SK-N-SH (cell line): Measurements from ENCODE around the gene IQSEC2. TPM values are rescaled to one million over a fixed set of nuclear protein-coding genes. Genes with fewer than 3 reads are reported as not detected.

Experiments used
- CTCF ChIA-PET: fragments of 300-600, 350-600 bp; formaldehyde crosslinking; extraction: SDS; loops from one replicate; lab custom pipeline; 2021; lab: Yijun Ruan, JAX
- POLR2A ChIA-PET: fragments of 350-600 bp; sonication (Branson Sonifier 250); formaldehyde crosslinking; extraction: SDS; loops from one replicate; lab custom pipeline; 2020; ENCODE audit warnings: antibody characterized with exemption, inconsistent platforms; lab: Yijun Ruan, JAX
- DNase-seq: peaks from one replicate; pipeline ENCODE4 v3.0.0; 2012
- H2AFZ ChIP-seq: fragments of 200-600 bp; sonication (generic); 2 replicates; pipeline ENCODE4 v1.8.1; 2016; ENCODE audit warnings: antibody characterized with exemption, mild to moderate bottlenecking, low read depth
- H3F3A ChIP-seq: fragments of 200-600 bp; sonication (generic); replicated peaks from 2 replicates; pipeline ENCODE3; 2016; ENCODE audit warnings: antibody characterized with exemption, mild to moderate bottlenecking; ENCODE audit not compliant: insufficient read depth
- H3K27ac ChIP-seq, 2 experiments: fragments of 200-500 bp in 1 of 2; fragments of 200-600 bp in 1 of 2; sonication (Bioruptor generic) in 1 of 2; sonication (generic), shearing (Covaris generic) in 1 of 2; 2 replicates each; pipeline versions ENCODE4 v1.5.1 to v1.6.1; 2014 to 2016; ENCODE audit warnings: low read depth in 2 of 2, inconsistent platforms in 1 of 2, low read length in 1 of 2, mild to moderate bottlenecking in 1 of 2, mixed read lengths in 1 of 2
- H3K27me3 ChIP-seq: fragments of 200-600 bp; sonication (generic), shearing (Covaris generic); 2 replicates; pipeline ENCODE4 v1.6.1; 2016; ENCODE audit warnings: mixed run types; ENCODE audit not compliant: insufficient read depth
- H3K36me3 ChIP-seq, 2 experiments: fragments of 200-500 bp in 1 of 2; fragments of 200-600 bp in 1 of 2; sonication (Bioruptor generic) in 1 of 2; sonication (generic) in 1 of 2; replicated peaks in 1 of 2; 2 replicates each; pipeline versions ENCODE3 to v1.5.1; 2014 to 2016; ENCODE audit warnings: low read length in 1 of 2, mild to moderate bottlenecking in 1 of 2; ENCODE audit not compliant: insufficient read depth in 2 of 2, control insufficient read depth in 1 of 2
- H3K4me1 ChIP-seq, 2 experiments: fragments of 200-500 bp in 1 of 2; fragments of 200-600 bp in 1 of 2; sonication (Bioruptor generic) in 1 of 2; sonication (generic), shearing (Covaris generic) in 1 of 2; 2 replicates each; pipeline versions ENCODE4 v1.5.1 to v1.6.1; 2014 to 2016; ENCODE audit warnings: low read depth in 1 of 2, low read length in 1 of 2, mixed run types in 1 of 2; ENCODE audit not compliant: insufficient read depth in 2 of 2, control insufficient read depth in 1 of 2
- H3K4me2 ChIP-seq: fragments of 200-600 bp; sonication (generic), shearing (Covaris generic); 2 replicates; pipeline ENCODE4 v1.6.1; 2017; ENCODE audit warnings: mixed run types
- H3K4me3 ChIP-seq, 2 experiments: fragments of 200-500 bp in 1 of 2; fragments of 200-600 bp in 1 of 2; sonication (Bioruptor generic) in 1 of 2; sonication (generic), shearing (Covaris generic) in 1 of 2; 2 replicates each; pipeline versions ENCODE4 v1.5.1 to v1.8.1; 2014 to 2016; ENCODE audit warnings: low read depth in 2 of 2, inconsistent platforms in 1 of 2, low read length in 1 of 2, mild to moderate bottlenecking in 1 of 2, mixed read lengths in 1 of 2, moderate library complexity in 1 of 2
- H3K79me2 ChIP-seq: fragments of 200-600 bp; sonication (generic); 2 replicates; pipeline ENCODE4 v1.8.1; 2017; ENCODE audit warnings: mild to moderate bottlenecking; ENCODE audit not compliant: insufficient read depth
- H3K9ac ChIP-seq: fragments of 200-600 bp; sonication (generic); 2 replicates; pipeline ENCODE4 v1.6.1; 2017; ENCODE audit warnings: mixed run types
- H3K9me2 ChIP-seq: fragments of 200-600 bp; sonication (generic); 2 replicates; pipeline ENCODE4 v1.6.1; 2017; ENCODE audit warnings: mixed run types
- H3K9me3 ChIP-seq: fragments of 200-600 bp; sonication (generic); 2 replicates; pipeline ENCODE4 v1.6.1; 2017; ENCODE audit warnings: mixed run types, mild to moderate bottlenecking, moderate library complexity
- H4K20me1 ChIP-seq: fragments of 200-600 bp; sonication (generic); 2 replicates; pipeline ENCODE4 v1.6.1; 2017; ENCODE audit warnings: mild to moderate bottlenecking, mixed run types; ENCODE audit not compliant: insufficient read depth
- EP300 ChIP-seq, 2 experiments: IDR thresholded peaks; 2 replicates each; pipeline versions ENCODE4 v1.4.0 to v1.6.1; 2012; ENCODE audit warnings: borderline replicate concordance in 1 of 2, low read depth in 1 of 2, low read length in 1 of 2
- EZH2phosphoT487 ChIP-seq: fragments of 200-600 bp; sonication (generic); IDR thresholded peaks from 2 replicates; pipeline ENCODE4 v1.6.1; 2017; ENCODE audit warnings: low read depth, mixed run types, mild to moderate bottlenecking, antibody characterized with exemption, moderate library complexity, borderline replicate concordance
- FOXJ3 ChIP-seq: sonication (generic); formaldehyde crosslinking; IDR thresholded peaks from 2 replicates; pipeline ENCODE4 v1.5.1; 2020; ENCODE audit warnings: mild to moderate bottlenecking, missing genetic modification reagents
- NRF1 ChIP-seq: IDR thresholded peaks from 2 replicates; pipeline ENCODE4 v1.6.1; 2012; ENCODE audit warnings: low read depth, mild to moderate bottlenecking, low read length
- RAD21 ChIP-seq: IDR thresholded peaks from 2 replicates; pipeline ENCODE4 v1.6.1; 2012; ENCODE audit warnings: mild to moderate bottlenecking, low read length
- TCF12 ChIP-seq: IDR thresholded peaks from 2 replicates; pipeline ENCODE4 v1.4.0; 2012
- TEAD4 ChIP-seq: IDR thresholded peaks from 2 replicates; pipeline ENCODE4 v1.4.0; 2012; ENCODE audit warnings: mild to moderate bottlenecking, borderline replicate concordance; ENCODE audit not compliant: insufficient read depth
- WGBS: methylation state at CpG from one replicate; pipeline ENCODE4 v1.1.6; 2017; ENCODE audit warnings: low lambda C conversion rate; 5-methylcytosine and 5-hydroxymethylcytosine counted together
- polyA plus RNA-seq, 3 experiments: library from polyadenylated mRNA; depleted of rRNA; stranded (reverse); fragments of >200 nt; gene quantifications; 2 replicates each; pipeline ENCODE4 v1.2.3, GENCODE V29; 2012
- TF ChIP-seq, protein P1 (sequence below): IDR thresholded peaks from 2 replicates; pipeline ENCODE4; 2012
- TF ChIP-seq, protein P2 (sequence below): IDR thresholded peaks from 2 replicates; pipeline ENCODE4 v1.4.0; 2012; ENCODE audit warnings: low read depth, borderline replicate concordance

The IQSEC2 gene
- polyA plus RNA-seq, 1 of the 3 experiments (the other 2 are of a cell fraction), result 24.7 TPM

DNA sequence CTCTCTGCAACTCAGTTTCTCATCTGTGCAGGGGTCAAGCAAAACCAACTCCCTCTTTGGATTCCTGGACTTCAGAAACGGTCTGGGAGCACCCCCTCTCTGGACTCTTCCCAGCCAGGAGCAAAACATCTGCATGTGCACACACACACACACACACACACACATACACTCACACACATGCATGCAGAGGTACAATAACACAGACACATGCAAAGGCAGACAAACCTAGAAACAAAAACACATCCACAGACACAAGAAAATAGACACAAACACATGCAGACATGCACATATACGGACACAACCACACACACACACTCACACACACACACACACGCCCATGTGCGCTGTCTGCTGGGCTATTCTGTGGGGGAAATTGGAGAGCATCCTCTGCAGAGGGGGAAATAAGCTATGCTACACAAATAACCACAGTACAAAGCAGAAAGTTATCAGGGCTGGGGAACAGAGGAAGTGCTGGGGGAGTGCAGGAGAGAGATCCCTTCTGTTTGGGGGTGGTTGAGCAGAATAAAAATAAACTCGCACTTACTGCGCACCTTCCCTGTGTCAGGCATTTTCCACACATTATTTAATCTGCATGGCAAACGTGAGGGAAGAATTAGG is 19.9 kb downstream of the IQSEC2 start:
- CTCF ChIA-PET, result interaction anchor here (0.6 to 2.2 kb wide), 3 partner anchors 23 to 1905 kb away, joined by 3 to 6 read pairs (median 3); no protein-coding TSS in a partner anchor
- WGBS, result 44% methylated on average over 7 of the region's 7 CpGs

DNA sequence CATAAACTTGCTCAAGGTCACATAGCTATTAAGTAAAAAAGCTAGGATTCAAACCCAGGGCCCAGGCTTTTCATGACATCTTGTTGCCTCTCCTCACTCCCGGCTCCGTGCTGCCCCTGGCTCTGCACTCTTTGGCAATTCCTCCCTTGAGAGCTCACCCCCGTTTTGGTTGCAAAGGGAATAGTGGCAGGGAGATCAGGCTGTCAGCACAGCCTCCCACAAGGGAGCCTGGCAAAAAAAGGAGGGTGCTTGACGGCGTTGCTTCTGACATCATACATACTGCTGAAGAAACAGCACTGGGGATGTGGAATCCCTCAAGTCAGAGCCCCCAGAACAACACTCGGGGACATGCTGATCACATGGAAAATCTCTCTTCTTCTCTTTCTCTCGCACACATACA is 20.5 kb downstream of the IQSEC2 start:
- Histone ChIP-seq H3K9ac (no peak overlapping the region), H3K27ac (no peak overlapping the region), H3K9me2 (no peaks in the 10 kb centered on the region), H3K27me3 (no peaks in the 10 kb centered on the region; the same call in 1 of the 2 replicates), H3K79me2 (no peaks in the 10 kb centered on the region), H4K20me1 (no peaks in the 10 kb centered on the region), H3F3A (no peaks in the 10 kb centered on the region), H3K9me3 (no peaks in the 10 kb centered on the region), H3K36me3 (peaks cover 0 to 2% of the 10 kb centered on the region in 2 experiments), H3K4me1 (peaks cover 8 to 12% of the 10 kb centered on the region in 2 experiments; a peak in 3 of 4 replicates), H3K4me2 (no peak overlapping the region), H3K4me3 (no peak overlapping the region), H2AFZ (no peak overlapping the region)
- ChIA-PET POLR2A (no interaction called here), CTCF (interaction anchor here (0.6 kb wide), 1 partner anchor 1906 kb away, joined by 3 read pairs; no protein-coding TSS in a partner anchor)
- 62% methylated on average over 6 of the region's 7 CpGs for WGBS
- TF ChIP-seq NRF1 (no peak), EP300 (IDR thresholded peaks at IDR 0.05; ENCODE audit: borderline replicate concordance in 1 of 2, low read depth in 1 of 2, low read length in 1 of 2) (no peak)
- DNase-seq, result no peak

More for the DNA sequence above, 19.9 kb downstream of the IQSEC2 start:
- no peak for DNase-seq
- Histone ChIP-seq H3K36me3 (peaks cover 0 to 2% of the 10 kb centered on the region in 2 experiments), H4K20me1 (no peaks in the 10 kb centered on the region)
- TF ChIP-seq, protein P1, sequence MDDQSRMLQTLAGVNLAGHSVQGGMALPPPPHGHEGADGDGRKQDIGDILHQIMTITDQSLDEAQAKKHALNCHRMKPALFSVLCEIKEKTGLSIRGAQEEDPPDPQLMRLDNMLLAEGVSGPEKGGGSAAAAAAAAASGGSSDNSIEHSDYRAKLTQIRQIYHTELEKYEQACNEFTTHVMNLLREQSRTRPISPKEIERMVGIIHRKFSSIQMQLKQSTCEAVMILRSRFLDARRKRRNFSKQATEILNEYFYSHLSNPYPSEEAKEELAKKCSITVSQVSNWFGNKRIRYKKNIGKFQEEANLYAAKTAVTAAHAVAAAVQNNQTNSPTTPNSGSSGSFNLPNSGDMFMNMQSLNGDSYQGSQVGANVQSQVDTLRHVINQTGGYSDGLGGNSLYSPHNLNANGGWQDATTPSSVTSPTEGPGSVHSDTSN, result no peak
- TF ChIP-seq, protein P2, sequence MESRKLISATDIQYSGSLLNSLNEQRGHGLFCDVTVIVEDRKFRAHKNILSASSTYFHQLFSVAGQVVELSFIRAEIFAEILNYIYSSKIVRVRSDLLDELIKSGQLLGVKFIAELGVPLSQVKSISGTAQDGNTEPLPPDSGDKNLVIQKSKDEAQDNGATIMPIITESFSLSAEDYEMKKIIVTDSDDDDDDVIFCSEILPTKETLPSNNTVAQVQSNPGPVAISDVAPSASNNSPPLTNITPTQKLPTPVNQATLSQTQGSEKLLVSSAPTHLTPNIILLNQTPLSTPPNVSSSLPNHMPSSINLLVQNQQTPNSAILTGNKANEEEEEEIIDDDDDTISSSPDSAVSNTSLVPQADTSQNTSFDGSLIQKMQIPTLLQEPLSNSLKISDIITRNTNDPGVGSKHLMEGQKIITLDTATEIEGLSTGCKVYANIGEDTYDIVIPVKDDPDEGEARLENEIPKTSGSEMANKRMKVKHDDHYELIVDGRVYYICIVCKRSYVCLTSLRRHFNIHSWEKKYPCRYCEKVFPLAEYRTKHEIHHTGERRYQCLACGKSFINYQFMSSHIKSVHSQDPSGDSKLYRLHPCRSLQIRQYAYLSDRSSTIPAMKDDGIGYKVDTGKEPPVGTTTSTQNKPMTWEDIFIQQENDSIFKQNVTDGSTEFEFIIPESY, result no peak
- no peak for TF ChIP-seq RAD21
- no peak for TF ChIP-seq TCF12
- no peak for TF ChIP-seq TEAD4
- no peak for TF ChIP-seq EZH2phosphoT487
- TF ChIP-seq FOXJ3 (CRISPR knock-in tag), result no peak
- TF ChIP-seq, all 33 proteins: peak for 0
- no peak overlapping the region for H3K4me2 ChIP-seq
- peaks cover 5 to 8% of the 10 kb centered on the region in 2 experiments; a peak in 3 of 4 replicates for H3K4me1 ChIP-seq
- no peak overlapping the region for H3K9ac ChIP-seq
- H2AFZ ChIP-seq, result no peak overlapping the region
- H3K4me3 ChIP-seq, result no peak overlapping the region
- H3K27ac ChIP-seq, result no peak overlapping the region
- no peaks in the 10 kb centered on the region for H3K9me3 ChIP-seq
- POLR2A ChIA-PET, result no interaction called here
- H3K27me3 ChIP-seq, result no peaks in the 10 kb centered on the region; the same call in 1 of the 2 replicates
- H3K79me2 ChIP-seq, result no peaks in the 10 kb centered on the region
- no peaks in the 10 kb centered on the region for H3F3A ChIP-seq
- no peaks in the 10 kb centered on the region for H3K9me2 ChIP-seq
